HEK293T (cell line): ENCODE results near the gene CTPS2.

Experiments
- BHLHE40 ChIP-seq: fragments of 450-650 bp; IDR thresholded peaks from 2 replicates; pipeline ENCODE4 v1.6.1; 2016; ENCODE audit warnings: mild to moderate bottlenecking, moderate library complexity, borderline replicate concordance
- FOXM1 ChIP-seq: fragments of 450-650 bp; IDR thresholded peaks from 2 replicates; pipeline ENCODE4 v1.6.1; 2017; ENCODE audit warnings: mild to moderate bottlenecking, borderline replicate concordance
- HDGF ChIP-seq: fragments of 450-650 bp; IDR thresholded peaks from 2 replicates; pipeline ENCODE4 v1.6.1; 2017; ENCODE audit warnings: antibody characterized with exemption, borderline replicate concordance
- SP1 ChIP-seq: fragments of 450-650 bp; IDR thresholded peaks from 2 replicates; pipeline ENCODE4 v1.6.1; 2017
- SUZ12 ChIP-seq: fragments of 450-650 bp; IDR thresholded peaks from 2 replicates; pipeline ENCODE4 v1.6.1; 2016; ENCODE audit warnings: mild to moderate bottlenecking

GRCh38 chrX:16560173-16560572, 152.3 kb downstream of the CTPS2 start:
- no peak for TF ChIP-seq SUZ12
- TF ChIP-seq FOXM1, result no peak
- TF ChIP-seq BHLHE40, result no peak
- TF ChIP-seq HDGF, result no peak
- no peak for TF ChIP-seq SP1
